HL-60 (cell line): ENCODE measurements around the gene SPRR5.

Source experiments
- DNase-seq, 2 experiments: peaks; one replicate each; pipeline ENCODE4 v3.0.0-alpha.2; 2010 to 2020; ENCODE audit warnings: low read depth in 1 of 2, low spot score in 1 of 2
- H3K27ac ChIP-seq: fragments of 250-450 bp; sonication (Bioruptor Pico); replicated peaks from 2 replicates; pipeline ENCODE4 v1.5.1; 2020; ENCODE audit warnings: mild to moderate bottlenecking, moderate library complexity
- H3K27me3 ChIP-seq: fragments of 250-450 bp; sonication (Bioruptor Pico); 2 replicates; pipeline ENCODE4 v1.5.1; 2021; ENCODE audit warnings: mild to moderate bottlenecking, moderate library complexity; ENCODE audit not compliant: insufficient read depth, poor library complexity, severe bottlenecking
- H3K4me3 ChIP-seq: replicated peaks from 2 replicates; pipeline ENCODE4 v1.5.1; 2011; ENCODE audit warnings: mild to moderate bottlenecking, control low read depth, low read length; ENCODE audit not compliant: insufficient read depth
- GABPA ChIP-seq: IDR thresholded peaks from 2 replicates; pipeline ENCODE4 v1.6.1; 2012; ENCODE audit warnings: low read depth
- POLR2AphosphoS5 ChIP-seq: IDR thresholded peaks from 2 replicates; pipeline ENCODE4 v1.6.1; 2012; ENCODE audit warnings: low read depth
- SPI1 ChIP-seq: IDR thresholded peaks from 2 replicates; pipeline ENCODE4 v1.6.1; 2012; ENCODE audit warnings: low read depth, mild to moderate bottlenecking, borderline replicate concordance
- TF ChIP-seq, protein P1 (sequence below): IDR thresholded peaks from 2 replicates; pipeline ENCODE4 v1.6.1; 2012; ENCODE audit warnings: low read depth; ENCODE audit not compliant: insufficient replicate concordance
- TF ChIP-seq, protein P2 (sequence below): IDR thresholded peaks from one replicate; pipeline ENCODE4 v1.5.1; 2011; ENCODE audit warnings: low read length, control low read depth, inconsistent platforms; ENCODE audit not compliant: insufficient read depth

SPRR5 gene

DNA sequence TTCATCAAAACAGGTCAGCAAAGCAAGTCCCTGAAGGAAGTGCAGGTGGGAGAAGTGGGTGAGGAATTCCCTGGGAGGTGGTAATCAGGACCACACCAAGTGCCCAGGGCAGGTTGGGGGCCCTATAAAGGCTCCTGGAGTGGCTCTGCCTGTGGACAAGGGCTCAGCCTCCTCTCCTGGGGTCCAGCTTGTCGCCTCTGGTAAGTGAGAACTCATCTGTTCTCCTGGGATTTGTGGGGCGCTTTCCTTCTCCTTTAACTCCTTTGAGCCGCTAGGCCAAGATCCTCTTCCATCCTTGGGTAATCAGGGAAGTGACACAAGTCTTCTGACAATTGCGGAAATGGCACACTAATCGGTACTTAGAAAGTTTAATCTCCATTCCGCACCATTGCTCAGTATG is 23.5 kb downstream of the SPRR5 start, which contains the start of gene SPRR4:
Gene SPRR4 (plus strand): TSS at position 154 of the 400 bp plus-strand sequence. CDS start 1,243 bp downstream, outside the sequence.
- TF ChIP-seq, protein P1, sequence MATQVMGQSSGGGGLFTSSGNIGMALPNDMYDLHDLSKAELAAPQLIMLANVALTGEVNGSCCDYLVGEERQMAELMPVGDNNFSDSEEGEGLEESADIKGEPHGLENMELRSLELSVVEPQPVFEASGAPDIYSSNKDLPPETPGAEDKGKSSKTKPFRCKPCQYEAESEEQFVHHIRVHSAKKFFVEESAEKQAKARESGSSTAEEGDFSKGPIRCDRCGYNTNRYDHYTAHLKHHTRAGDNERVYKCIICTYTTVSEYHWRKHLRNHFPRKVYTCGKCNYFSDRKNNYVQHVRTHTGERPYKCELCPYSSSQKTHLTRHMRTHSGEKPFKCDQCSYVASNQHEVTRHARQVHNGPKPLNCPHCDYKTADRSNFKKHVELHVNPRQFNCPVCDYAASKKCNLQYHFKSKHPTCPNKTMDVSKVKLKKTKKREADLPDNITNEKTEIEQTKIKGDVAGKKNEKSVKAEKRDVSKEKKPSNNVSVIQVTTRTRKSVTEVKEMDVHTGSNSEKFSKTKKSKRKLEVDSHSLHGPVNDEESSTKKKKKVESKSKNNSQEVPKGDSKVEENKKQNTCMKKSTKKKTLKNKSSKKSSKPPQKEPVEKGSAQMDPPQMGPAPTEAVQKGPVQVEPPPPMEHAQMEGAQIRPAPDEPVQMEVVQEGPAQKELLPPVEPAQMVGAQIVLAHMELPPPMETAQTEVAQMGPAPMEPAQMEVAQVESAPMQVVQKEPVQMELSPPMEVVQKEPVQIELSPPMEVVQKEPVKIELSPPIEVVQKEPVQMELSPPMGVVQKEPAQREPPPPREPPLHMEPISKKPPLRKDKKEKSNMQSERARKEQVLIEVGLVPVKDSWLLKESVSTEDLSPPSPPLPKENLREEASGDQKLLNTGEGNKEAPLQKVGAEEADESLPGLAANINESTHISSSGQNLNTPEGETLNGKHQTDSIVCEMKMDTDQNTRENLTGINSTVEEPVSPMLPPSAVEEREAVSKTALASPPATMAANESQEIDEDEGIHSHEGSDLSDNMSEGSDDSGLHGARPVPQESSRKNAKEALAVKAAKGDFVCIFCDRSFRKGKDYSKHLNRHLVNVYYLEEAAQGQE, result no peak
- TF ChIP-seq, protein P2, sequence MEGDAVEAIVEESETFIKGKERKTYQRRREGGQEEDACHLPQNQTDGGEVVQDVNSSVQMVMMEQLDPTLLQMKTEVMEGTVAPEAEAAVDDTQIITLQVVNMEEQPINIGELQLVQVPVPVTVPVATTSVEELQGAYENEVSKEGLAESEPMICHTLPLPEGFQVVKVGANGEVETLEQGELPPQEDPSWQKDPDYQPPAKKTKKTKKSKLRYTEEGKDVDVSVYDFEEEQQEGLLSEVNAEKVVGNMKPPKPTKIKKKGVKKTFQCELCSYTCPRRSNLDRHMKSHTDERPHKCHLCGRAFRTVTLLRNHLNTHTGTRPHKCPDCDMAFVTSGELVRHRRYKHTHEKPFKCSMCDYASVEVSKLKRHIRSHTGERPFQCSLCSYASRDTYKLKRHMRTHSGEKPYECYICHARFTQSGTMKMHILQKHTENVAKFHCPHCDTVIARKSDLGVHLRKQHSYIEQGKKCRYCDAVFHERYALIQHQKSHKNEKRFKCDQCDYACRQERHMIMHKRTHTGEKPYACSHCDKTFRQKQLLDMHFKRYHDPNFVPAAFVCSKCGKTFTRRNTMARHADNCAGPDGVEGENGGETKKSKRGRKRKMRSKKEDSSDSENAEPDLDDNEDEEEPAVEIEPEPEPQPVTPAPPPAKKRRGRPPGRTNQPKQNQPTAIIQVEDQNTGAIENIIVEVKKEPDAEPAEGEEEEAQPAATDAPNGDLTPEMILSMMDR, result no peak
- TF ChIP-seq SPI1, result no peak
- TF ChIP-seq GABPA, result no peak
- no peak for TF ChIP-seq POLR2AphosphoS5
- no peak within 1 kb of the TSS for H3K27ac ChIP-seq
- no peak within 1 kb of the TSS for H3K4me3 ChIP-seq
- no peak for DNase-seq
- no peaks in the 10 kb centered on the region for H3K27me3 ChIP-seq

DNA sequence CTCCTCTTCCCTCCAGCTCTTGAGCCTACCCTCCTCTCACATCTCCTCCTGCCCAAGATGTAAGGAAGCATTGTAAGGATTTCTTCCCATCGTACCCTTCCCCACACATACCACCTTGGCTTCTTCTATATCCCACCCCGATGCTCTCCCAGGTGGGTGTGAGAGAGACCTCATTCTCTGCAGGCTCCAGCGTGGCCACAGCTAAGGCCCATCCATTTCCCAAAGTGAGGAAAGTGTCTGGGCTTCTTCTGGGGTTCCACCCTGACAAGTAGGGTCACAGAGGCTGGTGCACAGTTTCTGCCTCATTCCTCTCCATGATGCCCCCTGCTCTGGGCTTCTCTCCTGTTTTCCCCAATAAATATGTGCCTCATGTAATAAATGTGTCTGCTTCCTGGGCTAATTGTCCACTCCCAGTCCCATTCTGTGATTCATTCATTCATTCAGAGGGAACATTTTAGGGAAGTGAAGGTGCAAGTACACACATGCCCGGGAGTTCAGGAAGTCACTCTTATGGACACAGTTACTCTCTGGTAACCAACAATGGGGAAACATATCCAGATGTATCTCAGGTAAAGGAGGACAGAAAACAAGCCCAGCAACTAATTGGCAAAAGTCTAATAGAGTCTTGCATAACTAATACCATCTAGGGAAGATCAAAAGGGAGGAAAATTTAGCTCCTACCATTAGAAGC is 25.3 kb downstream of the SPRR5 start:
- Histone ChIP-seq H3K27me3 (no peaks in the 10 kb centered on the region), H3K4me3 (no peak overlapping the region), H3K27ac (no peak overlapping the region)
- TF ChIP-seq POLR2AphosphoS5, result no peak
- TF ChIP-seq GABPA, result no peak
- no peak for TF ChIP-seq SPI1
- TF ChIP-seq, protein P2, result no peak
- TF ChIP-seq, protein P1, result no peak
- no peak for DNase-seq

DNA sequence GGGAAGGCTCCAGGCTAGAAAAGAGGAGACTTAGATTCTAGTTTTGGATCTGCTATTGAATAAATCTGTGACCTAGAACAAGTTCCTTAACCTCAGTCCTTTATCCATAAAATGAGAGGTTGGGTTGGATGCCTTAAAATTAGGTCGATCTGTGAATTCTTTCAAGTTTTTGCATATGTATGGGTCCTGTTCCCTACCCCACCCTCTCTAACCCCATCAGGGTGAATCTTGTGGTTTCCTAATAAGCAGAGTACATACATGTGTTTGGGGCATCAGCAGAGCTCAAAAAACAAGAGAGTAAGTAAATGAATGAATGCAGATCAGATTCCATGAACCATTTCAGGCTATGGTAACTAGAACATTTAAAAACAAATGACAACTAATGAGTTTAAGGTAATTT is 29.7 kb downstream of the SPRR5 start:
- DNase-seq, result no peak
- TF ChIP-seq, protein P2, result no peak
- TF ChIP-seq, protein P1, result no peak
- TF ChIP-seq GABPA, result no peak
- TF ChIP-seq POLR2AphosphoS5, result no peak
- TF ChIP-seq SPI1, result no peak
- H3K27ac ChIP-seq, result no peak overlapping the region
- H3K4me3 ChIP-seq, result no peak overlapping the region
- H3K27me3 ChIP-seq, result no peaks in the 10 kb centered on the region
